HepG2 (cell line): ENCODE measurements around the gene DAB1. TPM values are rescaled to one million over a fixed set of nuclear protein-coding genes. Genes with fewer than 3 reads are reported as not detected.

Source experiments
- ATAC-seq: fragments of 200-7000 bp; cut with Tn5 transposase; 3 replicates; pipeline ENCODE4 v1.9.1; 2020; ENCODE audit warnings: mild to moderate bottlenecking, moderate library complexity
- BruUV-seq: library from RNA; stranded (reverse); fragments of 400-500 nt; replicated peaks from 2 replicates; lab custom pipeline; 2021; lab: Mats Ljungman, UMichigan
- CTCF ChIA-PET: fragments of 300-600 bp; formaldehyde crosslinking; extraction: SDS; loops from one replicate; lab custom pipeline; 2021; ENCODE audit warnings: low total read pairs, inconsistent platforms, low intra/inter-chr PET ratio; lab: Yijun Ruan, JAX
- POLR2A ChIA-PET: fragments of 350-600 bp; sonication (Branson Sonifier 250); formaldehyde crosslinking; loops from one replicate; lab custom pipeline; 2020; ENCODE audit warnings: antibody characterized with exemption, inconsistent platforms; lab: Yijun Ruan, JAX
- DNase-seq: peaks from one replicate; pipeline ENCODE4 v3.0.0-alpha.2; 2015; ENCODE audit warnings: low spot score
- FAIRE-seq: peaks from 3 replicates; lab custom pipeline; 2011; peaks lifted over from hg19 to GRCh38; lab: Jason Lieb, UNC
- H2AFZ ChIP-seq: one replicate; pipeline ENCODE4 v1.6.1; 2011; ENCODE audit warnings: low read length, inconsistent platforms
- H3K27ac ChIP-seq: fragments of 300-600 bp; 3 replicates; pipeline ENCODE4 v1.8.0; 2011; ENCODE audit warnings: mixed run types, mild to moderate bottlenecking, mixed read lengths, low read length, inconsistent platforms; ENCODE audit not compliant: insufficient read depth; ENCODE audit errors: extremely low read length
- H3K27me3 ChIP-seq, 2 experiments: fragments of 200-600 bp in 1 of 2; 2 replicates in 1 of 2; 3 replicates in 1 of 2; pipeline versions ENCODE4 v1.6.0 to v1.8.0; 2011; ENCODE audit warnings: low read length in 2 of 2, mild to moderate bottlenecking in 2 of 2, moderate library complexity in 2 of 2, inconsistent platforms in 1 of 2; ENCODE audit not compliant: insufficient read depth in 2 of 2, control insufficient read depth in 1 of 2
- H3K36me3 ChIP-seq, 2 experiments: fragments of 200-600 bp in 1 of 2; replicated peaks in 1 of 2; 2 replicates in 1 of 2; 3 replicates in 1 of 2; pipeline versions ENCODE4 v1.5.1 to v1.8.0; 2011; ENCODE audit warnings: low read length in 2 of 2, inconsistent platforms in 1 of 2; ENCODE audit not compliant: insufficient read depth in 2 of 2, control insufficient read depth in 1 of 2
- H3K4me1 ChIP-seq: 2 replicates; pipeline ENCODE4 v1.5.1; 2012; ENCODE audit warnings: low read length, inconsistent platforms; ENCODE audit not compliant: insufficient read depth
- H3K4me2 ChIP-seq: 2 replicates; pipeline ENCODE4 v1.6.0; 2011; ENCODE audit warnings: low read depth, low read length, inconsistent platforms
- H3K4me3 ChIP-seq, 3 experiments: fragments of 200-600 bp in 1 of 3; sonication (generic), shearing (Covaris generic) in 1 of 3; replicated peaks in 1 of 3; 2 replicates each; pipeline ENCODE4 v1.5.1; 2011 to 2016; ENCODE audit warnings: low read length in 3 of 3, inconsistent platforms in 2 of 3, low read depth in 2 of 3, mild to moderate bottlenecking in 2 of 3, control low read depth in 1 of 3, mixed read lengths in 1 of 3; ENCODE audit not compliant: insufficient read depth in 1 of 3
- H3K79me2 ChIP-seq: one replicate; pipeline ENCODE4 v1.6.1; 2011; ENCODE audit warnings: low read length, inconsistent platforms; ENCODE audit not compliant: insufficient read depth
- H3K9ac ChIP-seq: 2 replicates; pipeline ENCODE4 v1.6.0; 2011; ENCODE audit warnings: mild to moderate bottlenecking, low read depth, low read length, inconsistent platforms; ENCODE audit not compliant: insufficient read depth
- H3K9me3 ChIP-seq: 2 replicates; pipeline ENCODE4 v1.5.1; 2012; ENCODE audit warnings: mild to moderate bottlenecking, low read length
- H4K20me1 ChIP-seq: 2 replicates; pipeline ENCODE4 v1.6.0; 2011; ENCODE audit warnings: inconsistent platforms, mild to moderate bottlenecking, low read length, moderate library complexity; ENCODE audit not compliant: insufficient read depth
- AGO2 ChIP-seq: fragments of 200-400 bp; formaldehyde crosslinking; optimal IDR thresholded peaks from 2 replicates; pipeline ENCODE3; 2017; ENCODE audit warnings: mild to moderate bottlenecking, low read depth, low read length, moderate library complexity
- CENPX ChIP-seq: sonication (generic); formaldehyde crosslinking; IDR thresholded peaks from 2 replicates; pipeline ENCODE4 v1.9.0; 2021; ENCODE audit warnings: mild to moderate bottlenecking, missing genetic modification reagents, moderate library complexity
- KDM1A ChIP-seq: IDR thresholded peaks from 2 replicates; pipeline ENCODE4 v1.6.1; 2016; ENCODE audit warnings: missing compliant biosample characterization
- MBD4 ChIP-seq: IDR thresholded peaks from 2 replicates; pipeline ENCODE4 v1.6.1; 2012; ENCODE audit warnings: low read length, inconsistent platforms, borderline replicate concordance
- NAIF1 ChIP-seq: sonication (generic); formaldehyde crosslinking; IDR thresholded peaks from 2 replicates; pipeline ENCODE4 v1.5.0; 2020; ENCODE audit warnings: mild to moderate bottlenecking, missing genetic modification reagents, borderline replicate concordance
- NR3C1 ChIP-seq: sonication (generic); formaldehyde crosslinking; IDR thresholded peaks from 2 replicates; pipeline ENCODE4 v1.4.0; 2020; ENCODE audit warnings: missing genetic modification reagents
- RNF2 ChIP-seq: fragments of 450-650 bp; conservative IDR thresholded peaks from 2 replicates; pipeline ENCODE4 v1.6.1; 2016; ENCODE audit warnings: low read depth
- SIX4 ChIP-seq: sonication (generic); formaldehyde crosslinking; IDR thresholded peaks from 2 replicates; pipeline ENCODE4 v1.4.0; 2020; ENCODE audit warnings: missing genetic modification reagents
- TBP ChIP-seq: sonication (generic); formaldehyde crosslinking; IDR thresholded peaks from 2 replicates; pipeline ENCODE4 v1.5.0; 2020; ENCODE audit warnings: missing genetic modification reagents
- TEAD2 ChIP-seq: sonication (generic); formaldehyde crosslinking; IDR thresholded peaks from 2 replicates; pipeline ENCODE4 v1.9.0; 2021; ENCODE audit warnings: missing genetic modification reagents
- ZNF282 ChIP-seq: fragments of 450-650 bp; IDR thresholded peaks from 2 replicates; pipeline ENCODE4 v1.6.1; 2018; ENCODE audit not compliant: partially characterized antibody
- ZNF530 ChIP-seq: sonication (generic); formaldehyde crosslinking; IDR thresholded peaks from 2 replicates; pipeline ENCODE4 v1.5.0; 2020; ENCODE audit warnings: low read depth, mild to moderate bottlenecking, missing genetic modification reagents
- ZNF816 ChIP-seq: sonication (generic); formaldehyde crosslinking; IDR thresholded peaks from 2 replicates; pipeline ENCODE4 v1.8.0; 2022; ENCODE audit warnings: missing genetic modification reagents, mild to moderate bottlenecking, borderline replicate concordance
- WGBS: methylation state at CpG from one replicate; pipeline ENCODE4 v1.1.6; 2017; ENCODE audit warnings: low lambda C conversion rate; 5-methylcytosine and 5-hydroxymethylcytosine counted together
- in situ Hi-C: cut with HindIII; loops from 2 replicates; pipeline ENCODE4 v1.10.0; 2017; ENCODE audit warnings: low pct_unique_long_range_greater_than_20kb; ENCODE audit not compliant: extremely low pct_ligation_motif_present
- intact Hi-C: fragments of 100-400 bp; cut with micrococcal nuclease; formaldehyde crosslinking; loops from one replicate; pipeline ENCODE4 v1.10.0; 2022; ENCODE audit not compliant: unreplicated experiment
- polyA plus RNA-seq, 8 experiments: library from polyadenylated mRNA; depleted of rRNA in 3 of 8; stranded (reverse) in 7 of 8; unstranded in 1 of 8; fragments of >200 nt; fragmentation: Illumina TruSeq in 4 of 8; extraction: Trizol in 4 of 8; gene quantifications; 2 replicates each; pipeline versions ENCODE4 v1.2.1 to v1.2.3, GENCODE V29; 2011 to 2016; ENCODE audit warnings: low read depth in 4 of 8, missing spikeins in 1 of 8, mixed read lengths in 1 of 8; ENCODE audit not compliant: insufficient read depth in 1 of 8
- total RNA-seq, 5 experiments: library from RNA; depleted of rRNA; stranded (reverse); fragments of >200 nt; fragmentation: Illumina TruSeq; extraction: Trizol; gene quantifications; 2 replicates each; pipeline ENCODE4 v1.2.3, GENCODE V29; 2016; ENCODE audit warnings: low read depth in 1 of 5
- TF ChIP-seq, protein P1 (sequence below): sonication (generic); formaldehyde crosslinking; IDR thresholded peaks from 2 replicates; pipeline ENCODE4 v1.4.0; 2020; ENCODE audit warnings: missing genetic modification reagents
- TF ChIP-seq, protein P2 (sequence below): sonication (generic); formaldehyde crosslinking; IDR thresholded peaks from 2 replicates; pipeline ENCODE4 v1.8.0; 2022; ENCODE audit warnings: mild to moderate bottlenecking, missing genetic modification reagents, moderate library complexity
- TF ChIP-seq, protein P3 (sequence below): conservative IDR thresholded peaks from 2 replicates; pipeline ENCODE4 v1.6.1; 2018; ENCODE audit warnings: missing genetic modification reagents

Gene DAB1
- total and polyA plus RNA-seq, 2 of the 13 experiments (the other 11 are each of a cell fraction or from before 2014, with no cell fraction given) = 0.04 to 0.13 TPM

DNA sequence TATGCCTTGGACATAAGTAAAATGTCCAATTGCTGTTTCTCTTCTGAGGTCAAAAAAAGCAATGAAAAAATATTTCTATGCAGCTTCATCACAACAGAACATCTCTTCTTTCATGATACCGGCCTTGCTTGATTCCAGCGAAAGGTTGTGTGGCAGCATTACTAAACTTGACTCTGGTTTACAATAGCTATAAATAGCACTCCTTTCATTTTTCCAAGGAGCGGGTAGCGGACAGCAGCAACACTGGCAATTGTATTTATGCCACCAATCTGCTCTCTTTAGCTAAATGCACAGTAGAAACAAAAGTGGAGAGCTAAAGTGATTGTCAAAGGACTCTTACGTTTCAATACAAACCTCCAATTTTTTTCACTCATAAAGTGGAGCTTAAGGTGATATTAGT is 7.5 kb upstream of the DAB1 start:
- BruUV-seq = no TSS peak
- ATAC-seq (no peak), FAIRE-seq (no peak), DNase-seq (no peak)
- no peaks in the 10 kb centered on the region for H3K9me3 ChIP-seq
- H3K79me2 ChIP-seq = no peaks in the 10 kb centered on the region
- no peaks in the 10 kb centered on the region for H3K4me1 ChIP-seq
- H3K4me2 ChIP-seq = no peak overlapping the region
- no peak overlapping the region for H3K4me3 ChIP-seq
- H3K9ac ChIP-seq = no peak overlapping the region
- intact Hi-C loops = no loop called here
- in situ Hi-C loops = no loop called here
- CTCF ChIA-PET = no interaction called here
- no peak overlapping the region for H2AFZ ChIP-seq
- WGBS = 62% methylated on average over 5 of the region's 5 CpGs
- H4K20me1 ChIP-seq = no peaks in the 10 kb centered on the region
- TF ChIP-seq MBD4 (no peak), ZNF282 (no peak), ZNF816 (CRISPR knock-in tag) (no peak), ZNF530 (CRISPR knock-in tag) (no peak), RNF2 (no peak), KDM1A (no peak), NAIF1 (CRISPR knock-in tag) (no peak), NR3C1 (CRISPR knock-in tag) (no peak), SIX4 (CRISPR knock-in tag) (no peak), TEAD2 (CRISPR knock-in tag) (no peak), AGO2 (no peak), TBP (CRISPR knock-in tag) (no peak), CENPX (CRISPR knock-in tag) (no peak)
- TF ChIP-seq, protein P1, sequence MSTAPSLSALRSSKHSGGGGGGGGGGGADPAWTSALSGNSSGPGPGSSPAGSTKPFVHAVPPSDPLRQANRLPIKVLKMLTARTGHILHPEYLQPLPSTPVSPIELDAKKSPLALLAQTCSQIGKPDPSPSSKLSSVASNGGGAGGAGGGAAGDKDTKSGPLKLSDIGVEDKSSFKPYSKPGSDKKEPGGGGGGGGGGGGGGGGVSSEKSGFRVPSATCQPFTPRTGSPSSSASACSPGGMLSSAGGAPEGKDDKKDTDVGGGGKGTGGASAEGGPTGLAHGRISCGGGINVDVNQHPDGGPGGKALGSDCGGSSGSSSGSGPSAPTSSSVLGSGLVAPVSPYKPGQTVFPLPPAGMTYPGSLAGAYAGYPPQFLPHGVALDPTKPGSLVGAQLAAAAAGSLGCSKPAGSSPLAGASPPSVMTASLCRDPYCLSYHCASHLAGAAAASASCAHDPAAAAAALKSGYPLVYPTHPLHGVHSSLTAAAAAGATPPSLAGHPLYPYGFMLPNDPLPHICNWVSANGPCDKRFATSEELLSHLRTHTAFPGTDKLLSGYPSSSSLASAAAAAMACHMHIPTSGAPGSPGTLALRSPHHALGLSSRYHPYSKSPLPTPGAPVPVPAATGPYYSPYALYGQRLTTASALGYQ (CRISPR knock-in tag) = no peak
- TF ChIP-seq, protein P2, sequence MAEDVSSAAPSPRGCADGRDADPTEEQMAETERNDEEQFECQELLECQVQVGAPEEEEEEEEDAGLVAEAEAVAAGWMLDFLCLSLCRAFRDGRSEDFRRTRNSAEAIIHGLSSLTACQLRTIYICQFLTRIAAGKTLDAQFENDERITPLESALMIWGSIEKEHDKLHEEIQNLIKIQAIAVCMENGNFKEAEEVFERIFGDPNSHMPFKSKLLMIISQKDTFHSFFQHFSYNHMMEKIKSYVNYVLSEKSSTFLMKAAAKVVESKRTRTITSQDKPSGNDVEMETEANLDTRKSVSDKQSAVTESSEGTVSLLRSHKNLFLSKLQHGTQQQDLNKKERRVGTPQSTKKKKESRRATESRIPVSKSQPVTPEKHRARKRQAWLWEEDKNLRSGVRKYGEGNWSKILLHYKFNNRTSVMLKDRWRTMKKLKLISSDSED = no peak
- TF ChIP-seq, protein P3, sequence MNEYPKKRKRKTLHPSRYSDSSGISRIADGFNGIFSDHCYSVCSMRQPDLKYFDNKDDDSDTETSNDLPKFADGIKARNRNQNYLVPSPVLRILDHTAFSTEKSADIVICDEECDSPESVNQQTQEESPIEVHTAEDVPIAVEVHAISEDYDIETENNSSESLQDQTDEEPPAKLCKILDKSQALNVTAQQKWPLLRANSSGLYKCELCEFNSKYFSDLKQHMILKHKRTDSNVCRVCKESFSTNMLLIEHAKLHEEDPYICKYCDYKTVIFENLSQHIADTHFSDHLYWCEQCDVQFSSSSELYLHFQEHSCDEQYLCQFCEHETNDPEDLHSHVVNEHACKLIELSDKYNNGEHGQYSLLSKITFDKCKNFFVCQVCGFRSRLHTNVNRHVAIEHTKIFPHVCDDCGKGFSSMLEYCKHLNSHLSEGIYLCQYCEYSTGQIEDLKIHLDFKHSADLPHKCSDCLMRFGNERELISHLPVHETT = no peak
- no peak overlapping the region for H3K27ac ChIP-seq
- POLR2A ChIA-PET = no interaction called here
- H3K36me3 ChIP-seq = no peaks in the 10 kb centered on the region
- no peaks in the 10 kb centered on the region for H3K27me3 ChIP-seq
